GM18873 (cell line): ENCODE results near the gene LYRM9.
"Not testable (repeated sequence)": the region's sequence is repeated elsewhere in the genome, so short reads cannot be mapped to it uniquely, and the experiment has no call there.

Source experiments
- ATAC-seq: cut with Tn5 transposase; IDR thresholded peaks from one replicate; pipeline ENCODE4 v1.9.1; 2021; ENCODE audit warnings: mild to moderate bottlenecking, moderate library complexity, moderate number of reproducible peaks; ENCODE audit not compliant: unreplicated experiment, low FRiP score

The LYRM9 gene

GRCh38 chr17:27879987-27880608, 13.1 kb downstream of the LYRM9 start:
- no peak for ATAC-seq

- ATAC-seq = no peak
Observed at GRCh38 chr17:27878776-27879562, 14.2 kb downstream of the LYRM9 start.

- no peak for ATAC-seq
Observed at GRCh38 chr17:27873746-27874145, 19.4 kb downstream of the LYRM9 start.

- ATAC-seq = no peak
Observed at GRCh38 chr17:27873211-27873610, 20.0 kb downstream of the LYRM9 start.

- no peak for ATAC-seq
Observed at GRCh38 chr17:27872776-27873175, 20.4 kb downstream of the LYRM9 start.

- no peak for ATAC-seq
Observed at GRCh38 chr17:27871407-27871806, 21.8 kb downstream of the LYRM9 start.

GRCh38 chr17:27870345-27870744, 22.8 kb downstream of the LYRM9 start:
- ATAC-seq = no peak

- ATAC-seq = no peak
Observed at GRCh38 chr17:27868565-27868964, 24.6 kb downstream of the LYRM9 start.

GRCh38 chr17:27862840-27863239, 30.3 kb downstream of the LYRM9 start:
- ATAC-seq = no peak

- ATAC-seq = no peak
Observed at GRCh38 chr17:27862004-27862403, 31.2 kb downstream of the LYRM9 start.

- ATAC-seq = no peak
Observed at GRCh38 chr17:27860971-27861664, 32.0 kb downstream of the LYRM9 start.

GRCh38 chr17:27858621-27859305, 34.4 kb downstream of the LYRM9 start:
- ATAC-seq = no peak

- ATAC-seq = no peak
Observed at GRCh38 chr17:27856676-27857432, 36.3 kb downstream of the LYRM9 start.

- ATAC-seq = no peak
Observed at GRCh38 chr17:27855454-27855853, 37.7 kb downstream of the LYRM9 start.

GRCh38 chr17:27854163-27854562, 39.0 kb downstream of the LYRM9 start:
- no peak for ATAC-seq

GRCh38 chr17:27853091-27853490, 40.1 kb downstream of the LYRM9 start:
- no peak for ATAC-seq

GRCh38 chr17:27849474-27850185, 43.5 kb downstream of the LYRM9 start:
- no peak for ATAC-seq

GRCh38 chr17:27848931-27849330, 44.2 kb downstream of the LYRM9 start:
- no peak for ATAC-seq

- not testable (repeated sequence) for ATAC-seq
Observed at GRCh38 chr17:27846808-27847307, 46.3 kb downstream of the LYRM9 start.
